Measurements from ENCODE around the gene APH1A. TPM values are rescaled to one million over a fixed set of nuclear protein-coding genes. Genes with fewer than 3 reads are reported as not detected.
A peak's percentile ranks its signal among the peaks of the same experiment; 100 is the strongest.
"Not testable (repeated sequence)": the region's sequence is repeated elsewhere in the genome, so short reads cannot be mapped to it uniquely, and the experiment has no call there.

Gene APH1A
- total RNA-seq, 1 experiment from 2014 or later, result 117 TPM

GRCh38 chr1:150268340-150268704, 494 bp downstream of the APH1A start:
- DNase-seq (ENCODE audit: low read depth), result no peak

DNA sequence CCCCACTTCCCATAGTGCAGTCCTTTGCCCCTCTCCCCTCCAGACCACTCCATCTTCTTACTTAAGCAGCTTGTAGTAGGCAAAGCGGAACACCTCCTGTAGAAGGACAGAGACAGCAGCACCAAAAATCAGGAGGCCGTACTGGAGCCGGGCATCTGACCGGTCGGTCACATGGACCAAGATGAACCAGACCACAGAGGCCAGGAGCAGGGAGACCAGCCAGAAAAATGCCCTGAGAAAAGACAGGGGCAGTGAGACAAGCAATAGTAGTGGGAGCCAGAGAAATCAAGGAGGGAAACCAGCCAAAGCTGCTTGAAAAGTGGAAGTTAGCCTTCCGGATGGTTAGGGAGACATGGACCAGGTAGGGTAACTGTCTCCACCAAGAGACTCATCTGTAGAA, 920 bp downstream of the APH1A start:
- no peak for DNase-seq (ENCODE audit: low read depth)

- no peak for DNase-seq (ENCODE audit: low read depth)
Observed at GRCh38 chr1:150263549-150263948, 5.3 kb downstream of the APH1A start.

GRCh38 chr1:150262388-150263320, 6.2 kb downstream of the APH1A start:
- DNase-seq (ENCODE audit: low read depth), result no peak

DNA sequence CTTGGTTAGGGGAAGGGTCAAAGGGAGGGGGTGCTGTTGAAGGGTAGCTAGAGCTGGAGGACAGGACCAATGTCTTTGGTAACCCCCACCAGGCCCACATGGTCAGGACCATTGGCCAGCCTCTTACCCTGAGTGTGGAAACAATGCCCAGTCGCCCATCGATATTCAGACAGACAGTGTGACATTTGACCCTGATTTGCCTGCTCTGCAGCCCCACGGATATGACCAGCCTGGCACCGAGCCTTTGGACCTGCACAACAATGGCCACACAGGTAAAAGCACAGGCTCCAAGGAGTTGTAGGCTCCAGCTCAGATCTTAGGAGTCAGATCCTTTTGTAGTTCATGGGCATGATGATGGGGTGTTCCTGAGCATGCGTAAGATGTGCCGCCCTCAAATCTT, 7.4 kb downstream of the APH1A start:
- DNase-seq (ENCODE audit: low read depth), result no peak

GRCh38 chr1:150259758-150260669, 8.8 kb downstream of the APH1A start:
- no peak for DNase-seq (ENCODE audit: low read depth)

DNA sequence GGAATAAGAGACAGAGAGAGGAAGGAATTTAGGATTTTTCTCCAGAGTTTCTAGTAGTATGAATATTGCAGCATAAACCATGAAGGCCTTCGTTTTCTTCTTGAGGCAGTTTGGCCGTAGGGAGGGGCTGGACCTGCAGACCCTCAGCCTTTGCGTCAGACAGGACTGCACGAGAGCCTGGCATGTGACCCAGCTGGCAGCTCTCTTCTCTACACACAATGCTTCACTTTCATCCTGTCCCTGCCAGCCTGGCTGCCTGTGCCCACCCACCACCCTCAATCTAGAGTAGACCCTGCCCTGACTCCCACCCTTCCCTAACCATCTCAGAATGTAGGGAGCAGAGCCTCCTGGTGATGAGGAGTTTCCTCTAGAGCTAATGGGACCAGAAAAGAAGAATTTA, 9.6 kb downstream of the APH1A start:
- no peak for DNase-seq (ENCODE audit: low read depth)

- DNase-seq (ENCODE audit: low read depth), result no peak
Observed at GRCh38 chr1:150257624-150258585, 10.9 kb downstream of the APH1A start, which contains the start of gene CA14. TSS of gene CA14 (plus strand) at chr1:150257774. CDS start at chr1:150258129, 355 bp downstream.

DNA sequence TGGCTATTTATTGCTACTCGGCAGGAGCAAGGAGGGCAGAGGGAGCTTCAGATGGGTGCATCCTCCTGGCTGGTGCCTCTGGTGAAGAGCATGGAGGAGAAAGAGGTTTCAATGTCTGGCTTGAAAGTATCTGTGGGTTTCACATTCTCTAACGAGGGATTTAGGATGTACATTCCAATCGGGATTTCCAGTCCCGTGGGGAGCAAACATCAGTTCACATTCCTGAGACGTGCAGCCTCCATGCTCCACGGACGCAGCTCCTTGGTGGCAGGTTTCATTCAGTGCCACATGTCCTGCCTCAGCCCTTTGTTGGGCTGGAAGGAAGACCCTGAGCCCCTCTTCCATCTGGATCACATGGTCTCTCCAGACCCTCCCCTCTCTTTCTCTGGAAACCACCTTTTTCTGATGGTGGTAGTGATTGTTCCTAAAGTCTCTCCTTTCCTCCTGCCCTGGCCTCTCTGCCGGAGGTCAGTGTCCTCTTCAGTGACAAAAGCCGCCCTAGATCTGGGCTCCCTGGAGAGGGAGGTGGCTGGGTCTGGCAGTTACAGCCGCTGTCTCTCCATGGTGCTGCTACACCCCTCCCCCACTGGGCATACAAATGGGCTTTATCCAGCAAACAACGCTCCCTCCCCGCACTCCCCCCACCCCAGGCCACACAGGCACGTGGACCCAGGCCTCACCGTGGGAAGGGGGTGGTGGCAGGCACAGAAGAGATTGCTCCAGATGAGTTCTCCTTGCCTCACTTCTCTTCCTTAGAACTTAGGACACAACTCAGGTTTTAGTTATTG, 12.1 kb downstream of the APH1A start:
- no peak for DNase-seq (ENCODE audit: low read depth)

DNA sequence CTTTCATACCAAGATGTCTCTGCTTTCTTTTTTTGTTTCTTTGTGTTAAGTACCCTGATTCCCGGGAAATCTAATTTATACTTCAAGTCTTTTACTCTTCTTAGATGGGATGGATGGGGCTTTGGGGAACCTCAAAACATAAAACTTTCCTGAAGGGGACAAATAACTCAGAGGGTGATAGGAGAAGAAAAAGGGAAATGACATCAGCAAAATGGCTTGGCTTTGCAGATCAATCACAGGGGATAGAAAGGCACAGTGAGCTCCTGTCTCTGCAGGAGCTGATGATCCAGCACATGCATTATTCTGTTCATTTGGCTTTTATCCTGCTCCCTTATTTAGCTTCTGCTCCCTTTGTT, 12.6 kb downstream of the APH1A start:
- no peak for DNase-seq (ENCODE audit: low read depth)

DNA sequence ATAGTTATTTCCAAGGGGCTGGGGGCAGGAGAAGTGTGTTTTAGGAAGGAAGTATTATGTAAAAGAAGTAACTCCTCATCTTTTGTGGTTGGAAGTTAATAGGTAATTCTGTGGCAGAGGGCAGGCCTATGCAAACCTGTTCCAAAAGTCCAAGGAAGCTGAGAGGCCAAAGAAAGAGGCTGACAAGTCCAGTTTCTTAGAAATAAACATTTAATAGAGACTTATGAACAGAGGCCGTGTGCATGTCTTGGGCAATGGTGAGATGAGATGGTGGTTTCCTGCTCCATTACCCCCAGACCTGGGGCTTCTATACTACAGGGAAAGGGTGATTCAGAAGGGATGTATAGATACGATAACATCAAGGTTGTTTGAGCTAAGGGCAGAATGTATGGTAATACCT, 18.9 kb downstream of the APH1A start:
- no peak for DNase-seq (ENCODE audit: low read depth)

GRCh38 chr1:150243003-150243402, 25.8 kb downstream of the APH1A start:
- no peak for DNase-seq (ENCODE audit: low read depth)

DNA sequence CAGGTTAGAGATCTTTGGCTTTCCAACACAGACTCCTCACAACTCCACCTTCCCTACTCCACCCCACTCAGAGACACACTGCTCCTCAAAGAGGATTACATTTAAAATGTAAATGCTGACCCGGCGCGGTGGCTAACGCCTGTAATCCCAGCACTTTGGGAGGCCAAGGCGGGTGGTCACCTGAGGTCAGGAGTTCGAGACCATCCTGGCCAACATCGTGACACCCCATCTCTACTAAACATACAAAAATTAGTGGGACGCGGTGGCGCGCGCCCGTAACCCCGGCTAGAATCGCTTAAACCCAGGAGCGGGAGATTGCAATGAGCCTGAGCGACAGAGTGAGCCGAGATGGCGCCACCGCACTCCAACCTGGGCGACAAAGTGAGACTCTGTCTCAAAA, 31.1 kb downstream of the APH1A start:
- DNase-seq (ENCODE audit: low read depth), result no peak

DNA sequence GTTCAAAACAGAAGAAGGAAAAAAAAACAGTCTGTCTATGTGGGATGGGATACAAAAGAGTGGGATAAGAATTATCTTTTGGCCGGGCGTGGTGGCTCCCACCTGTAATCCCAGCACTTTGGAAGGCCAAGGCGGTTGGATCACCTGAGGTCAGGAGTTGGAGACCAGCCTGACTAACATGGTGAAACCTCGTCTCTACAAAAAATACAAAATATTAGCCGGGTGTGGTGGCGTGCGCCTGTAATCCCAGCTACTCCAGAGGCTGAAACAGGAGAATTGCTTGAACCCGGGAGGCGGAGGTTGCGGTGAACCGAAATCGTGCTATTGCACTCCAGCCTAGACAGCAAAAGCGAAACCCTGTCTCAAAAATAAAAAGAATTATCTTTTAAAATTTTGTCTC, 31.6 kb downstream of the APH1A start:
- not testable (repeated sequence) for DNase-seq (ENCODE audit: low read depth)

GRCh38 chr1:150236614-150237100, 32.2 kb downstream of the APH1A start:
- DNase-seq (ENCODE audit: low read depth), result no peak

- peak; percentile 100 for DNase-seq (ENCODE audit: low read depth)
Observed at GRCh38 chr1:150235852-150236613, 32.8 kb downstream of the APH1A start, which contains the start of gene ANP32E. TSS of gene ANP32E (minus strand) at chr1:150236112. CDS start at chr1:150235786, 326 bp downstream.

- no peak for DNase-seq (ENCODE audit: low read depth)
Observed at GRCh38 chr1:150235294-150235851, 33.4 kb downstream of the APH1A start.

GRCh38 chr1:150234566-150235293, 34.1 kb downstream of the APH1A start:
- DNase-seq (ENCODE audit: low read depth), result peak; percentile 70

GRCh38 chr1:150234309-150234565, 34.6 kb downstream of the APH1A start:
- DNase-seq (ENCODE audit: low read depth), result no peak

All from LHCN-M2 (cell line).